Embryonic facial prominence (tissue), 1 donor: ENCODE data around the gene YAP1.
"Not testable (repeated sequence)": the region's sequence is repeated elsewhere in the genome, so short reads cannot be mapped to it uniquely, and the experiment has no call there.

Experiments
- DNase-seq: peaks from one replicate; pipeline ENCODE4 v3.0.0-alpha.2; 2016; ENCODE audit errors: extremely low spot score

Gene YAP1

GRCh38 chr11:102200325-102200724, 90.1 kb downstream of the YAP1 start:
- DNase-seq = not testable (repeated sequence)

- no peak for DNase-seq
Observed at GRCh38 chr11:102201776-102202175, 91.5 kb downstream of the YAP1 start.

GRCh38 chr11:102202972-102203371, 92.7 kb downstream of the YAP1 start:
- no peak for DNase-seq

- DNase-seq = no peak
Observed at GRCh38 chr11:102204174-102204573, 93.9 kb downstream of the YAP1 start.

GRCh38 chr11:102205805-102206204, 95.6 kb downstream of the YAP1 start:
- DNase-seq = no peak

- no peak for DNase-seq
Observed at GRCh38 chr11:102208835-102209234, 98.6 kb downstream of the YAP1 start.

GRCh38 chr11:102214623-102215022, 104.4 kb downstream of the YAP1 start:
- DNase-seq = no peak

- DNase-seq = no peak
Observed at GRCh38 chr11:102216433-102217075, 106.3 kb downstream of the YAP1 start.

GRCh38 chr11:102220728-102221467, 110.7 kb downstream of the YAP1 start:
- no peak for DNase-seq

- DNase-seq = peak; percentile 55
Observed at GRCh38 chr11:102223859-102224258, 113.6 kb downstream of the YAP1 start.

- no peak for DNase-seq
Observed at GRCh38 chr11:102225689-102226568, 115.7 kb downstream of the YAP1 start.

GRCh38 chr11:102226702-102227490, 116.6 kb downstream of the YAP1 start:
- DNase-seq = no peak

- DNase-seq = no peak
Observed at GRCh38 chr11:102229510-102230123, 119.4 kb downstream of the YAP1 start.

GRCh38 chr11:102230186-102230585, 119.9 kb downstream of the YAP1 start:
- DNase-seq = no peak

- no peak for DNase-seq
Observed at GRCh38 chr11:102230911-102231310, 120.7 kb downstream of the YAP1 start.

- DNase-seq = no peak
Observed at GRCh38 chr11:102234779-102235439, 124.7 kb downstream of the YAP1 start.

- no peak for DNase-seq
Observed at GRCh38 chr11:102237096-102237735, 127.0 kb downstream of the YAP1 start.

- no peak for DNase-seq
Observed at GRCh38 chr11:102238391-102238821, 128.2 kb downstream of the YAP1 start.

GRCh38 chr11:102239448-102239847, 129.2 kb downstream of the YAP1 start:
- no peak for DNase-seq

GRCh38 chr11:102239911-102240310, 129.7 kb downstream of the YAP1 start:
- DNase-seq = no peak
